RWPE2 (cell line): ENCODE measurements around the gene TRPC1.

Experiments used
- ATAC-seq: fragments of 200-7000 bp; cut with Tn5 transposase; 3 replicates; pipeline ENCODE4 v1.9.1; 2021; ENCODE audit warnings: low read depth
- DNase-seq: peaks from one replicate; pipeline ENCODE4 v3.0.0-alpha.2; 2020; ENCODE audit warnings: low spot score
- H3K27ac ChIP-seq: fragments of 450-650 bp; 2 replicates; pipeline ENCODE4 v1.5.1; 2017; ENCODE audit warnings: mild to moderate bottlenecking; ENCODE audit not compliant: poor library complexity, severe bottlenecking
- H3K27me3 ChIP-seq: fragments of 250-450 bp; sonication (Bioruptor Pico); 2 replicates; pipeline ENCODE4 v1.5.1; 2021; ENCODE audit warnings: mild to moderate bottlenecking, moderate library complexity; ENCODE audit not compliant: insufficient read depth, poor library complexity, severe bottlenecking
- H3K36me3 ChIP-seq: fragments of 250-450 bp; sonication (Bioruptor Pico); 2 replicates; pipeline ENCODE4 v1.5.1; 2020; ENCODE audit warnings: low read depth, mild to moderate bottlenecking, moderate library complexity
- H3K4me1 ChIP-seq: fragments of 250-450 bp; sonication (Bioruptor Pico); 2 replicates; pipeline ENCODE4 v1.5.1; 2021; ENCODE audit warnings: mild to moderate bottlenecking, moderate library complexity; ENCODE audit not compliant: insufficient read depth, poor library complexity, severe bottlenecking
- H3K4me3 ChIP-seq: fragments of 250-450 bp; sonication (Bioruptor Pico); 2 replicates; pipeline ENCODE4 v1.5.1; 2021; ENCODE audit warnings: mild to moderate bottlenecking, moderate library complexity; ENCODE audit not compliant: severe bottlenecking
- H3K9me3 ChIP-seq: fragments of 250-450 bp; sonication (Bioruptor Pico); 2 replicates; pipeline ENCODE4 v1.5.1; 2021; ENCODE audit warnings: mild to moderate bottlenecking, moderate library complexity; ENCODE audit not compliant: severe bottlenecking
- CTCF ChIP-seq: fragments of 450-650 bp; IDR thresholded peaks from one replicate; pipeline ENCODE4 v1.5.1; 2017; ENCODE audit warnings: mild to moderate bottlenecking, moderate library complexity; ENCODE audit not compliant: poor library complexity, severe bottlenecking

The TRPC1 gene

GRCh38 chr3:142801746-142802145 lies 77.9 kb downstream of the TRPC1 start:
- no peak overlapping the region for H3K4me3 ChIP-seq
- H3K36me3 ChIP-seq, result 0 out of 2 replicates have a peak, but pooled peaks cover 5% of the 10 kb centered on the region
- no peaks in the 10 kb centered on the region for H3K4me1 ChIP-seq
- H3K27me3 ChIP-seq, result no peaks in the 10 kb centered on the region
- H3K27ac ChIP-seq, result no peak overlapping the region
- TF ChIP-seq CTCF, result no peak
- ATAC-seq (no peak), DNase-seq (no peak)
- no peaks in the 10 kb centered on the region for H3K9me3 ChIP-seq

GRCh38 chr3:142802891-142803290 lies 79.1 kb downstream of the TRPC1 start:
- Histone ChIP-seq H3K9me3 (no peaks in the 10 kb centered on the region), H3K27ac (no peak overlapping the region), H3K27me3 (no peaks in the 10 kb centered on the region), H3K36me3 (0 out of 2 replicates have a peak, but pooled peaks cover 5% of the 10 kb centered on the region), H3K4me1 (peaks cover 4% of the 10 kb centered on the region), H3K4me3 (no peak overlapping the region)
- ATAC-seq (no peak), DNase-seq (no peak)
- no peak for TF ChIP-seq CTCF

GRCh38 chr3:142808103-142808917 lies 84.5 kb downstream of the TRPC1 start:
- H3K36me3 ChIP-seq, result 0 out of 2 replicates have a peak, but pooled peaks cover 5% of the 10 kb centered on the region

GRCh38 chr3:142809259-142809658 lies 85.4 kb downstream of the TRPC1 start:
- Histone ChIP-seq H3K27me3 (no peaks in the 10 kb centered on the region), H3K4me3 (no peak overlapping the region), H3K36me3 (0 out of 2 replicates have a peak, but pooled peaks cover 5% of the 10 kb centered on the region), H3K4me1 (peaks cover 9% of the 10 kb centered on the region), H3K27ac (no peak overlapping the region), H3K9me3 (no peaks in the 10 kb centered on the region)
- TF ChIP-seq CTCF, result no peak
- DNase-seq (no peak), ATAC-seq (no peak)

More at GRCh38 chr3:142808103-142808917, 84.5 kb downstream of the TRPC1 start:
- Histone ChIP-seq H3K27ac (no peak overlapping the region), H3K4me1 (peaks cover 9% of the 10 kb centered on the region), H3K27me3 (no peaks in the 10 kb centered on the region), H3K9me3 (no peaks in the 10 kb centered on the region), H3K4me3 (no peak overlapping the region)
- ATAC-seq (peak; percentile 99), DNase-seq (no peak)
- TF ChIP-seq CTCF, result no peak

GRCh38 chr3:142815803-142816202 lies 92.0 kb downstream of the TRPC1 start:
- Histone ChIP-seq H3K36me3 (no peaks in the 10 kb centered on the region), H3K4me1 (no peaks in the 10 kb centered on the region), H3K27me3 (no peaks in the 10 kb centered on the region), H3K4me3 (no peak overlapping the region), H3K27ac (no peak overlapping the region), H3K9me3 (no peaks in the 10 kb centered on the region)
- ATAC-seq (no peak), DNase-seq (no peak)
- no peak for TF ChIP-seq CTCF
